OCI-LY3 (cell line): ENCODE measurements around the gene PIP5K1B.

ENCODE experiments used
- H2AFZ ChIP-seq: fragments of 200-600, 300-600 bp; shearing (Covaris generic); 2 replicates; pipeline ENCODE4 v1.6.0; 2014; ENCODE audit warnings: antibody characterized with exemption, low read depth, low read length
- H3K27ac ChIP-seq: fragments of 200-600, 300-600 bp; sonication (generic); 2 replicates; pipeline ENCODE4 v1.5.1; 2014; ENCODE audit warnings: mild to moderate bottlenecking, low read length, moderate library complexity, mixed read lengths
- H3K27me3 ChIP-seq: fragments of 200-600, 300-600 bp; sonication (generic); 2 replicates; pipeline ENCODE4 v1.6.1; 2014; ENCODE audit warnings: low read depth, low read length, mixed read lengths
- H3K36me3 ChIP-seq: fragments of 200-600, 300-600 bp; sonication (generic); replicated peaks from 2 replicates; pipeline ENCODE3; 2014; ENCODE audit warnings: low read depth, low read length, mixed read lengths
- H3K4me1 ChIP-seq: fragments of 300-600, 200-600 bp; sonication (generic); 2 replicates; pipeline ENCODE4 v1.6.1; 2014; ENCODE audit warnings: low read length, mixed read lengths
- H3K4me2 ChIP-seq: fragments of 200-600, 300-600 bp; sonication (generic); 2 replicates; pipeline ENCODE4 v1.6.1; 2014; ENCODE audit warnings: low read length, mixed read lengths
- H3K4me3 ChIP-seq: fragments of 300-600, 200-600 bp; sonication (generic); 2 replicates; pipeline ENCODE4 v1.5.1; 2014; ENCODE audit warnings: antibody characterized with exemption, mild to moderate bottlenecking, low read length, moderate library complexity
- H3K79me2 ChIP-seq: fragments of 300-600, 200-600 bp; shearing (Covaris generic); 2 replicates; pipeline ENCODE4 v1.6.1; 2014; ENCODE audit warnings: mild to moderate bottlenecking, low read length, mixed read lengths
- H3K9ac ChIP-seq: fragments of 300-600, 200-600 bp; shearing (Covaris generic); 2 replicates; pipeline ENCODE4 v1.6.0; 2014; ENCODE audit warnings: mild to moderate bottlenecking, low read length, moderate library complexity
- H3K9me3 ChIP-seq: fragments of 200-600, 300-600 bp; shearing (Covaris generic); 2 replicates; pipeline ENCODE4 v1.6.1; 2014; ENCODE audit warnings: low read length, mixed read lengths; ENCODE audit not compliant: insufficient read depth
- H4K20me1 ChIP-seq: fragments of 200-600, 300-600 bp; sonication (generic); 2 replicates; pipeline ENCODE4 v1.6.1; 2016; ENCODE audit warnings: low read length, mixed read lengths; ENCODE audit not compliant: insufficient read depth
- CTCF ChIP-seq: fragments of 200-600, 300-600 bp; sonication (generic); IDR thresholded peaks from 2 replicates; pipeline ENCODE4 v1.5.1; 2014; ENCODE audit warnings: antibody characterized with exemption, low read length, low read depth
- EZH2phosphoT487 ChIP-seq: fragments of 200-600 bp; shearing (Covaris generic); IDR thresholded peaks from 2 replicates; pipeline ENCODE4 v1.6.1; 2018; ENCODE audit warnings: antibody characterized with exemption, mixed run types, low read depth

The PIP5K1B gene

GRCh38 chr9:68969538-68969937 lies 264.5 kb downstream of the PIP5K1B start:
- Histone ChIP-seq H3K27me3 (no peaks in the 10 kb centered on the region), H4K20me1 (no peaks in the 10 kb centered on the region), H2AFZ (no peak overlapping the region), H3K9me3 (no peaks in the 10 kb centered on the region), H3K9ac (no peak overlapping the region), H3K36me3 (no peaks in the 10 kb centered on the region), H3K4me3 (no peak overlapping the region), H3K27ac (no peak overlapping the region), H3K4me2 (no peak overlapping the region), H3K79me2 (no peaks in the 10 kb centered on the region), H3K4me1 (peaks cover 19% of the 10 kb centered on the region)
- no peak for TF ChIP-seq CTCF
- no peak for TF ChIP-seq EZH2phosphoT487

- no peaks in the 10 kb centered on the region for H4K20me1 ChIP-seq
- no peaks in the 10 kb centered on the region for H3K36me3 ChIP-seq
- no peak overlapping the region for H2AFZ ChIP-seq
- H3K4me1 ChIP-seq, result peaks cover 25% of the 10 kb centered on the region
- H3K27me3 ChIP-seq, result no peaks in the 10 kb centered on the region
- TF ChIP-seq EZH2phosphoT487 (no peak), CTCF (no peak)
- no peak overlapping the region for H3K9ac ChIP-seq
- no peaks in the 10 kb centered on the region for H3K9me3 ChIP-seq
- no peak overlapping the region for H3K4me2 ChIP-seq
- H3K27ac ChIP-seq, result no peak overlapping the region
- no peaks in the 10 kb centered on the region for H3K79me2 ChIP-seq
- H3K4me3 ChIP-seq, result no peak overlapping the region
Measured at GRCh38 chr9:68970151-68970550, 265.1 kb downstream of the PIP5K1B start.

- no peaks in the 10 kb centered on the region for H3K36me3 ChIP-seq
- TF ChIP-seq CTCF, result no peak
- H3K79me2 ChIP-seq, result no peaks in the 10 kb centered on the region
- H3K9me3 ChIP-seq, result no peaks in the 10 kb centered on the region
- H3K27ac ChIP-seq, result no peak overlapping the region
- H3K9ac ChIP-seq, result no peak overlapping the region
- H3K27me3 ChIP-seq, result no peaks in the 10 kb centered on the region
- no peak overlapping the region for H3K4me2 ChIP-seq
- peaks cover 36% of the 10 kb centered on the region for H3K4me1 ChIP-seq
- H2AFZ ChIP-seq, result no peak overlapping the region
- H4K20me1 ChIP-seq, result no peaks in the 10 kb centered on the region
- no peak overlapping the region for H3K4me3 ChIP-seq
Measured at GRCh38 chr9:68973619-68974018, 268.6 kb downstream of the PIP5K1B start.

- no peaks in the 10 kb centered on the region for H4K20me1 ChIP-seq
- no peaks in the 10 kb centered on the region for H3K36me3 ChIP-seq
- no peak overlapping the region for H2AFZ ChIP-seq
- H3K9ac ChIP-seq, result no peak overlapping the region
- no peaks in the 10 kb centered on the region for H3K9me3 ChIP-seq
- no peaks in the 10 kb centered on the region for H3K79me2 ChIP-seq
- no peak overlapping the region for H3K27ac ChIP-seq
- H3K4me1 ChIP-seq, result peaks cover 36% of the 10 kb centered on the region
- no peaks in the 10 kb centered on the region for H3K27me3 ChIP-seq
- TF ChIP-seq CTCF (no peak), EZH2phosphoT487 (no peak)
- peak overlapping the region; percentile 18 for H3K4me2 ChIP-seq
- no peak overlapping the region for H3K4me3 ChIP-seq
Measured at GRCh38 chr9:68974431-68974830, 269.4 kb downstream of the PIP5K1B start.
